ENCODE results near the gene ERGIC3.

The ERGIC3 gene

DNA sequence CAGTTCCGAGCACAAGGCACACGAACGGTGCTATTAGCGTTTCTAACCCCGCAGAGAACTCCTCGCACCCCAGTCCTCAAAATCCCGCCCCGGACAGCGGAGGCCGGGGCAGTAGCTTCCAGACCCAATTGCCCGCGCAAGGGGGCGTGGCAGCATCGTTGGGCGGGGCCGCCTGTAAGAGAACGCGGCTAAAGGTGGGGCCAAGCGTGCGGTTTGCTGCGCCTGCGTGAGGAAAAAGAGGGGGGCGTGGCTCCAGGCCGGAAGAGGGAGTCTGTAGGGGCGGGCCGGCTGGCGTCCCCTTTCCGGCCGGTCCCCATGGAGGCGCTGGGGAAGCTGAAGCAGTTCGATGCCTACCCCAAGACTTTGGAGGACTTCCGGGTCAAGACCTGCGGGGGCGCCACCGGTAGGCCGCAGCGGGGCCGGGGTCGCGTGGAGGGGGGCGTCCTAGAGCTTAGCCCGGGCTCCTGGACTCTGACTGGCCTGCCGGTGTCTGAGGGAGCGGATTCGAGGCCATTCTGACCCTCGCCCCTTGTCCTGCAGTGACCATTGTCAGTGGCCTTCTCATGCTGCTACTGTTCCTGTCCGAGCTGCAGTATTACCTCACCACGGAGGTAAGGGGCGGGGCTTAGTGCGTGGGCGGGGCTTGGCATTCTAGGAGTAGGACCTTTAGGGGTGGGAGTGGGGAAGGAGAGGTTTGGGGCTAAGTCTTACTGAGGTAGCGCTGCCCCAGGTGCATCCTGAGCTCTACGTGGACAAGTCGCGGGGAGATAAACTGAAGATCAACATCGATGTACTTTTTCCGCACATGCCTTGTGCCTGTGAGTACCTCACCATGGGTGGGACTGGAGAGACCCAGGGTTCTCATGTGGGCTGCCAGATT lies at the start of gene ERGIC3:
TSS of gene ERGIC3 (plus strand) at position 296 of the 880 bp plus-strand sequence. CDS start at position 316, 20 bp downstream.
- peak within 1 kb of the TSS; percentile 97 for H3K4me3 ChIP-seq (ENCODE audit: low read length)
- DNase-seq (ENCODE audit: low read depth), result peak; percentile 97
- TF ChIP-seq CTCF (IDR thresholded peaks at IDR 0.05; ENCODE audit: insufficient read depth, low read depth, low read length, missing control alignments), result no peak

GRCh38 chr20:35492352-35492751 lies 49.5 kb upstream of the ERGIC3 start:
- no peak for TF ChIP-seq CTCF (IDR thresholded peaks at IDR 0.05; ENCODE audit: insufficient read depth, low read depth, low read length, missing control alignments)
- no peak for DNase-seq (ENCODE audit: low read depth)
- H3K4me3 ChIP-seq (ENCODE audit: low read length), result no peak overlapping the region

GRCh38 chr20:35496481-35496880 lies 45.4 kb upstream of the ERGIC3 start:
- no peak for DNase-seq (ENCODE audit: low read depth)
- no peak overlapping the region for H3K4me3 ChIP-seq (ENCODE audit: low read length)
- TF ChIP-seq CTCF (IDR thresholded peaks at IDR 0.05; ENCODE audit: insufficient read depth, low read depth, low read length, missing control alignments), result no peak

- no peak for DNase-seq (ENCODE audit: low read depth)
- no peak overlapping the region for H3K4me3 ChIP-seq (ENCODE audit: low read length)
- TF ChIP-seq CTCF (IDR thresholded peaks at IDR 0.05; ENCODE audit: insufficient read depth, low read depth, low read length, missing control alignments), result no peak
Observed at GRCh38 chr20:35497320-35497719, 44.6 kb upstream of the ERGIC3 start.

DNA sequence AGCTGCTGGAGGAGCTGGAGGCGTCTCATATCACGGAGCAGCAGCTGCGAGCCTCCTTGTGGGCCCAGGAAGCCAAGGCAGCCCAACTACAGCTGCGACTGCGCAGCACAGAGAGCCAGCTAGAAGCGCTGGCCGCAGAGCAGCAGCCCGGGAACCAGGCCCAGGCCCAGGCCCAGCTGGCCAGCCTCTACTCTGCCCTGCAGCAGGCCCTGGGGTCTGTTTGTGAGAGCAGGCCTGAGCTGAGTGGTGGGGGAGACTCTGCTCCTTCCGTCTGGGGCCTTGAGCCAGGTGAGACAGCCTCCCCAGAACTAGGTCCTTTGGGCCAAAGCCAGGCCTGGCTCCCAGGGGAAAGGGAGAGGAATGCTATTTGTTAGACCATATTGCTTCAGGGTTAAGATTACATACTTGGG lies 44.1 kb upstream of the ERGIC3 start:
- no peak for TF ChIP-seq CTCF (IDR thresholded peaks at IDR 0.05; ENCODE audit: insufficient read depth, low read depth, low read length, missing control alignments)
- DNase-seq (ENCODE audit: low read depth), result no peak

GRCh38 chr20:35499271-35499670 lies 42.6 kb upstream of the ERGIC3 start:
- H3K4me3 ChIP-seq (ENCODE audit: low read length), result no peak overlapping the region
- DNase-seq (ENCODE audit: low read depth), result no peak
- TF ChIP-seq CTCF (IDR thresholded peaks at IDR 0.05; ENCODE audit: insufficient read depth, low read depth, low read length, missing control alignments), result no peak

More for the DNA sequence above, 44.1 kb upstream of the ERGIC3 start:
- no peak overlapping the region for H3K4me3 ChIP-seq (ENCODE audit: low read length)

DNA sequence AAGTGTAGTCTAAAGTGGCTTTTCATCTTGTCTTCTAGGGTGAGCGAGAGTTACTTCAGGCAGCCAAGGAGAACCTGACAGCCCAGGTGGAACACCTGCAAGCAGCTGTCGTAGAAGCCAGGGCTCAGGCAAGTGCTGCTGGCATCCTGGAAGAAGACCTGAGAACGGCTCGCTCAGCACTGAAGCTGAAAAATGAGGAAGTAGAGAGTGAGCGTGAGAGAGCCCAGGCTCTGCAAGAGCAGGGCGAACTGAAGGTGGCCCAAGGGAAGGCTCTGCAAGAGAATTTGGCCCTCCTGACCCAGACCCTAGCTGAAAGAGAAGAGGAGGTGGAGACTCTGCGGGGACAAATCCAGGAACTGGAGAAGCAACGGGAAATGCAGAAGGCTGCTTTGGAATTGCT lies 39.5 kb upstream of the ERGIC3 start:
- no peak overlapping the region for H3K4me3 ChIP-seq (ENCODE audit: low read length)
- no peak for TF ChIP-seq CTCF (IDR thresholded peaks at IDR 0.05; ENCODE audit: insufficient read depth, low read depth, low read length, missing control alignments)
- no peak for DNase-seq (ENCODE audit: low read depth)
